ENCODE results near the gene TUBGCP6.

- TF ChIP-seq, protein P1, sequence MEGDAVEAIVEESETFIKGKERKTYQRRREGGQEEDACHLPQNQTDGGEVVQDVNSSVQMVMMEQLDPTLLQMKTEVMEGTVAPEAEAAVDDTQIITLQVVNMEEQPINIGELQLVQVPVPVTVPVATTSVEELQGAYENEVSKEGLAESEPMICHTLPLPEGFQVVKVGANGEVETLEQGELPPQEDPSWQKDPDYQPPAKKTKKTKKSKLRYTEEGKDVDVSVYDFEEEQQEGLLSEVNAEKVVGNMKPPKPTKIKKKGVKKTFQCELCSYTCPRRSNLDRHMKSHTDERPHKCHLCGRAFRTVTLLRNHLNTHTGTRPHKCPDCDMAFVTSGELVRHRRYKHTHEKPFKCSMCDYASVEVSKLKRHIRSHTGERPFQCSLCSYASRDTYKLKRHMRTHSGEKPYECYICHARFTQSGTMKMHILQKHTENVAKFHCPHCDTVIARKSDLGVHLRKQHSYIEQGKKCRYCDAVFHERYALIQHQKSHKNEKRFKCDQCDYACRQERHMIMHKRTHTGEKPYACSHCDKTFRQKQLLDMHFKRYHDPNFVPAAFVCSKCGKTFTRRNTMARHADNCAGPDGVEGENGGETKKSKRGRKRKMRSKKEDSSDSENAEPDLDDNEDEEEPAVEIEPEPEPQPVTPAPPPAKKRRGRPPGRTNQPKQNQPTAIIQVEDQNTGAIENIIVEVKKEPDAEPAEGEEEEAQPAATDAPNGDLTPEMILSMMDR (IDR thresholded peaks at IDR 0.05) = no peak
- TF ChIP-seq POLR2A (IDR thresholded peaks at IDR 0.05) = no peak
Measured at GRCh38 chr22:50174382-50175190, 70.2 kb downstream of the TUBGCP6 start.
